IMR-90 (cell line): ENCODE data around the gene COLEC11.

ENCODE experiments used
- BHLHE40 ChIP-seq: fragments of 150-350 bp; IDR thresholded peaks from 2 replicates; pipeline ENCODE4 v1.6.1; 2016; ENCODE audit warnings: mild to moderate bottlenecking, low read depth, low read length
- CEBPB ChIP-seq: IDR thresholded peaks from 2 replicates; pipeline ENCODE4 v1.6.1; 2012; ENCODE audit warnings: low read depth, low read length, improper control_type of control experiment
- CHD1 ChIP-seq: IDR thresholded peaks from 2 replicates; pipeline ENCODE4 v1.6.1; 2012; ENCODE audit warnings: low read depth, low read length, improper control_type of control experiment
- CTCF ChIP-seq: conservative IDR thresholded peaks from 2 replicates; pipeline ENCODE4 v1.5.1; 2012; ENCODE audit warnings: mild to moderate bottlenecking, low read depth, low read length, improper control_type of control experiment
- MAFK ChIP-seq: IDR thresholded peaks from 2 replicates; pipeline ENCODE4 v1.6.1; 2012; ENCODE audit warnings: low read depth, low read length, improper control_type of control experiment
- MXI1 ChIP-seq: IDR thresholded peaks from 2 replicates; pipeline ENCODE4 v1.6.1; 2012; ENCODE audit warnings: low read depth, mild to moderate bottlenecking, low read length, moderate library complexity, borderline replicate concordance
- NFE2L2 ChIP-seq: fragments of 150-350 bp; IDR thresholded peaks from 2 replicates; pipeline ENCODE4 v1.6.1; 2016; ENCODE audit warnings: low read depth, mild to moderate bottlenecking, low read length
- POLR2A ChIP-seq: IDR thresholded peaks from 2 replicates; pipeline ENCODE4 v1.6.1; 2012; ENCODE audit warnings: mild to moderate bottlenecking, low read depth, low read length
- USF2 ChIP-seq: fragments of 150-350 bp; IDR thresholded peaks from 2 replicates; pipeline ENCODE4 v1.6.1; 2017; ENCODE audit warnings: mild to moderate bottlenecking, antibody characterized with exemption, low read length, low read depth

- TF ChIP-seq CTCF (no peak), MXI1 (no peak), MAFK (no peak), POLR2A (no peak), NFE2L2 (no peak), USF2 (no peak), BHLHE40 (no peak), CEBPB (no peak), CHD1 (no peak)
Measured at GRCh38 chr2:3624059-3624794, 29.3 kb downstream of the COLEC11 start.
